HG03039 (cell line): ENCODE results near the gene HPCAL4.

Experiments used
- ATAC-seq: cut with Tn5 transposase; IDR thresholded peaks from one replicate; pipeline ENCODE4 v1.9.1; 2021; ENCODE audit warnings: mild to moderate bottlenecking, moderate library complexity; ENCODE audit not compliant: unreplicated experiment

HPCAL4 gene

GRCh38 chr1:39631361-39632322 lies 59.6 kb downstream of the HPCAL4 start:
- ATAC-seq, result no peak

DNA sequence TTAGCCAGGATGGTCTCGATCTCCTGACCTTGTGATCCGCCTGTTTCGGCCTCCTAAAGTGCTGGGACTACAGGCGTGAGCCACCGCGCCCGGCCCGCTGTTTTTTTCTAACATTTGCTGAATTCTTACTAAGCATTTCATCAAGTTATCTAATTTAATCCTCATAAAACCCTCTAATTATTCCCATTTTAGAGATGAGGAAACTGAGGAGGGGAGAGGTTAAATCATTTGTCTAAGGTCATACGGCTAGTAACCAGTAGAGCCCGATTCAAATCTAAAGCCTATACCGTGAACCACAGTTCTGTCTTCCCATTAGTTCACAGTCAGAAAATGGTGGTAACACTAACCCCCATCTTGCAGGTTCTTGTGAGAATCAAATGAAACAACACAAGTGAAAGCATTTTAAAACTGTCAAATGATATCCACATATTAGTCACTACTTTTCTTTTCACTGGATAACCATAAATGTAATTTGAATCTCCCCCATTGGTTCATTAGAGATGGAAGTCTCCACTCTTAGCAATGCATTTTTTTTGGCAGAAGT lies 62.4 kb downstream of the HPCAL4 start:
- no peak for ATAC-seq
